ENCODE data around the gene MAPRE3. TPM values are rescaled to one million over a fixed set of nuclear protein-coding genes. Genes with fewer than 3 reads are reported as not detected.
A peak's percentile ranks its signal among the peaks of the same experiment; 100 is the strongest.
"Not testable (repeated sequence)": the region's sequence is repeated elsewhere in the genome, so short reads cannot be mapped to it uniquely, and the experiment has no call there.

The MAPRE3 gene
- 23.0 TPM for total RNA-seq
- long read RNA-seq, transcript MAPRE3-201 (7 exons, 1,892 nt) = major isoform, 15 of 32 reads
- long read RNA-seq, transcript MAPRE3-203 (7 exons, 1,801 nt) = minor isoform, 5 of 32 reads
- long read RNA-seq, partial matches to known transcripts = 7 of 32 reads
- long read RNA-seq, other reads (novel, unspliced or antisense) = 5 of 32 reads

DNA sequence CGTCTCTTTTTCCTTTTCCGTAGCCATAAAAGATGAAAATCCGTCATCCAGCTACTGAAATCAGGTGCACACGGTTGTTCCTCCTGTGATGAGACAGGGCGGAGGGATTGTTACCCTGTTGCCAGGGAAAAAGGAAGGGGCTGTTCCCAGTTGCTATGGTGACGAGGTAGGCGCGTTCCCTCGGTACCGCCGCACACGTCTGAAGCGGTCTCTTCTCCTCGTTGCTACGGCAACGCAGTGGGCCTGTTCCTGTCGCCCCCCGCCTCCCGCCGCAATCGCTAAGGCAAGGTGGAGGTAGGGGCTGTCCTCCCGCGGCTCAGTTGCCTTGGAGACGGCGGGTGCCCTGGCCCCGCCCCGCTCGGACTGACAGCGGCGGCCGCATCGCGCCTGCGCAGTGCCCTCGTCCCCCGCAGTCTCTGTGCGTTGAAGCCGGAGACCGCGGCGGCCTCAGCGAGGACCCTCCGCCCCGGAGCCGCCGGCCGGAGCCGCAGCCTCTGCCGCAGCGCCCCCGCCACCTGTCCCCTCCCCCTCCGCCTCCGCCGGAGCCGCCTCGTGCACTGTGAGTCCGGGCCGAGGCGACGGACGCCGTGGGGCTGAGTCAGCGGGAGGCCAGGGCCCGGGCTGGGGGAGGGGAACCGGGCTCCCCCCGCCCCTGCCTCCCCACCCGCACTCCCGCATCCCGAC lies at the start of gene MAPRE3:
Gene MAPRE3 (plus strand): TSS at position 394 of the 684 bp plus-strand sequence. CDS start 51,582 bp downstream, outside the sequence.
- TF ChIP-seq, protein P1, sequence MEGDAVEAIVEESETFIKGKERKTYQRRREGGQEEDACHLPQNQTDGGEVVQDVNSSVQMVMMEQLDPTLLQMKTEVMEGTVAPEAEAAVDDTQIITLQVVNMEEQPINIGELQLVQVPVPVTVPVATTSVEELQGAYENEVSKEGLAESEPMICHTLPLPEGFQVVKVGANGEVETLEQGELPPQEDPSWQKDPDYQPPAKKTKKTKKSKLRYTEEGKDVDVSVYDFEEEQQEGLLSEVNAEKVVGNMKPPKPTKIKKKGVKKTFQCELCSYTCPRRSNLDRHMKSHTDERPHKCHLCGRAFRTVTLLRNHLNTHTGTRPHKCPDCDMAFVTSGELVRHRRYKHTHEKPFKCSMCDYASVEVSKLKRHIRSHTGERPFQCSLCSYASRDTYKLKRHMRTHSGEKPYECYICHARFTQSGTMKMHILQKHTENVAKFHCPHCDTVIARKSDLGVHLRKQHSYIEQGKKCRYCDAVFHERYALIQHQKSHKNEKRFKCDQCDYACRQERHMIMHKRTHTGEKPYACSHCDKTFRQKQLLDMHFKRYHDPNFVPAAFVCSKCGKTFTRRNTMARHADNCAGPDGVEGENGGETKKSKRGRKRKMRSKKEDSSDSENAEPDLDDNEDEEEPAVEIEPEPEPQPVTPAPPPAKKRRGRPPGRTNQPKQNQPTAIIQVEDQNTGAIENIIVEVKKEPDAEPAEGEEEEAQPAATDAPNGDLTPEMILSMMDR (IDR thresholded peaks at IDR 0.05) = no peak
- Histone ChIP-seq H3K4me1 (peaks cover 14% of the 10 kb centered on the region), H3K4me3 (peak within 1 kb of the TSS; percentile 81), H3K27ac (peak within 1 kb of the TSS; percentile 65), H3K9me3 (no peaks in the 10 kb centered on the region), H3K36me3 (no peaks in the 10 kb centered on the region), H3K27me3 (no peaks in the 10 kb centered on the region)
- peak; percentile 96 for ATAC-seq
- intact Hi-C loops (cut with DNase I) = no loop called here
- peak; percentile 93 for DNase-seq

DNA sequence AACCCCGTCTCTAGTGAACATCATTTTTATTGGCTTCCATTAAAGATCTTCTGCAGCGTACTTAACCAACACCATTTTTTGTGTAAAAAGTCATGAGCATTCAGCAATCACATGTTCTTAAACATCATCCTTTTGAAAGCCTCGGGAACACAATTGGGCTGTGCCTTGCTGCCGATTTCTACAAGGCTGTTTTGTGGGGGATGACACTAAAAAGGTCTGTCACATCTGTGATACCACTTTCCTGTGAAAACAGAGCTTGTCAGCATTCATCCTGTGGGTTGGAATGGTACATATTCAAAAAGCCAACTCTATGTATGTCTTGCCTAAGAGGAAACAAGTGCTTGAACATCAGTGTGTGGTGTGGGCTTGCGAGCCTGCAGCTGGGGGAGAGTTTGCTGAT lies 49.1 kb upstream of the MAPRE3 start:
- no peak overlapping the region for H3K4me3 ChIP-seq
- TF ChIP-seq, protein P1 (IDR thresholded peaks at IDR 0.05) = no peak
- H3K4me1 ChIP-seq = no peaks in the 10 kb centered on the region
- no peaks in the 10 kb centered on the region for H3K36me3 ChIP-seq
- DNase-seq = no peak
- intact Hi-C loops (cut with DNase I) = no loop called here
- no peak overlapping the region for H3K27ac ChIP-seq
- H3K27me3 ChIP-seq = no peaks in the 10 kb centered on the region
- no peak for ATAC-seq
- no peaks in the 10 kb centered on the region for H3K9me3 ChIP-seq

DNA sequence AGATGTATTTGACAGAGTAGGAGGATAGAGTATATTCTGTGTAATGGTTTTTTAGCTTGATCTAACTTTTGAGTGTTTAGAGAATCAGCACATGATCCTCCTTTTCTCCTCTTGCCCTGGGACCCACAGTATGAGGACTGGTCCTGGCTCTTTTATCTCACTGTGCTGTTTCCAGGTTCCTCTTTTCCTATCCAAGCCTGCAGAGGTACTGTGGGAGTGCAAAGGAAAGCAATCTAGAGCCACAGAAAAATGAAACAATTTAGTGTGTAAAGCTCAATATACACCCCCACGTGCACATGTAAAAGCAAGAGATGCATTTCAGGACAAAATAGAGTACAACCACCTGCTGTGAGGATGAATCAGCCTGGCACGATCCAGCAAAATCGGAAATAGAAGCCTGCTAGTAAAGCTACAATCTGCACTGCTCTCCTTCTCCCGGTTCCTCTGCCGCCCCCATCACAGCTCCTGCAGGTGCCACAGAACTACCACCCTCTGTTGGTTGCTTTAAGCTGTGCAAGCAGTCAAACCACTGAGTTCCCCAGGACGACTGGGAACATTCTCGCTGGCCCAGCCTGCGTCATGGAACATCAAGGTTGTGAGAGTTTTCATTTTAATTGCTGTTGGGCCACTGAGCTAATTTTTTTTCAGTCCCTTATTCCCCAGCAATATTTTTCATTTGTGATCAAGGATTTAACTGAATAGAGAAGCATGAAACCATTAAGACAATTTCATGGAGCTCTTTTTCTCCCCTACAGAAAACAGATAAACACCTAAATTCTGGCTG lies 47.8 kb upstream of the MAPRE3 start:
- Histone ChIP-seq H3K27ac (no peak overlapping the region), H3K36me3 (no peaks in the 10 kb centered on the region), H3K4me1 (no peaks in the 10 kb centered on the region), H3K9me3 (no peaks in the 10 kb centered on the region), H3K4me3 (no peak overlapping the region), H3K27me3 (no peaks in the 10 kb centered on the region)
- TF ChIP-seq, protein P1 (IDR thresholded peaks at IDR 0.05) = peak; percentile 47
- ATAC-seq = peak; percentile 79
- no peak for DNase-seq
- intact Hi-C loops (cut with DNase I) = no loop called here

DNA sequence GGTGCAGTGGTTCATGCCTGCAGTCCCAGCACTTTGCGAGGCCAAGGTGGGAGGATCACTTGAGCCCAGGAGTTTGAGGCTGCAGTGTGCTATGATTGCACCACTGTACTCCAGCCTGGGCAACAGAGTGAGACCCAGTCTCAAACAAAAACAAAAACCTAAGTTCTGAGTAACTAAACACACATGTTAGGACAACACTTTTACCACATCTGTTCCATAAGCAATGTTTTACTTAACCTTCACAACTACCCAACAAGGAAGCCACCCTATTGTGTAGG lies 47.3 kb upstream of the MAPRE3 start:
- H3K4me3 ChIP-seq; ATAC-seq; H3K4me1 ChIP-seq; H3K27me3 ChIP-seq; H3K27ac ChIP-seq; DNase-seq; H3K9me3 ChIP-seq; H3K36me3 ChIP-seq; intact Hi-C loops (cut with DNase I): not testable (repeated sequence)

DNA sequence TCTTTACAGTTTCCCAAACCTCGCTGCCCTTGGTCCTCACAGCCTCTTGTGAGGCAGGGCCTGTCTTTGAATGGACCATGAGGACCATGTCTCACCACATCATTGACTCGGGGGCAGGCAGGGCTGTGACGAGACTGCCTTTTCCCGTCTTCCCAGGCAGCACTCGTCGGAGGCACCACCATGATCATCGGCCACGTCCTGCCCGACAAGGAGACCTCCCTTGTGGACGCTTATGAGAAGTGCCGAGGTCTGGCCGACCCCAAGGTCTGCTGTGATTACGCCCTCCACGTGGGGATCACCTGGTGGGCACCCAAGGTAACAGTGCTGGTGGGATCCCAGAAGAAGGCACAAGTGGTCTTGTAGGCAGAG lies 45.7 kb upstream of the MAPRE3 start:
- DNase-seq (no peak), ATAC-seq (no peak)
- intact Hi-C loops (cut with DNase I) = no loop called here
- Histone ChIP-seq H3K9me3 (no peaks in the 10 kb centered on the region), H3K27ac (no peak overlapping the region), H3K4me1 (no peaks in the 10 kb centered on the region), H3K36me3 (no peaks in the 10 kb centered on the region), H3K4me3 (no peak overlapping the region), H3K27me3 (peaks cover 6% of the 10 kb centered on the region)
- TF ChIP-seq, protein P1 (IDR thresholded peaks at IDR 0.05) = no peak

DNA sequence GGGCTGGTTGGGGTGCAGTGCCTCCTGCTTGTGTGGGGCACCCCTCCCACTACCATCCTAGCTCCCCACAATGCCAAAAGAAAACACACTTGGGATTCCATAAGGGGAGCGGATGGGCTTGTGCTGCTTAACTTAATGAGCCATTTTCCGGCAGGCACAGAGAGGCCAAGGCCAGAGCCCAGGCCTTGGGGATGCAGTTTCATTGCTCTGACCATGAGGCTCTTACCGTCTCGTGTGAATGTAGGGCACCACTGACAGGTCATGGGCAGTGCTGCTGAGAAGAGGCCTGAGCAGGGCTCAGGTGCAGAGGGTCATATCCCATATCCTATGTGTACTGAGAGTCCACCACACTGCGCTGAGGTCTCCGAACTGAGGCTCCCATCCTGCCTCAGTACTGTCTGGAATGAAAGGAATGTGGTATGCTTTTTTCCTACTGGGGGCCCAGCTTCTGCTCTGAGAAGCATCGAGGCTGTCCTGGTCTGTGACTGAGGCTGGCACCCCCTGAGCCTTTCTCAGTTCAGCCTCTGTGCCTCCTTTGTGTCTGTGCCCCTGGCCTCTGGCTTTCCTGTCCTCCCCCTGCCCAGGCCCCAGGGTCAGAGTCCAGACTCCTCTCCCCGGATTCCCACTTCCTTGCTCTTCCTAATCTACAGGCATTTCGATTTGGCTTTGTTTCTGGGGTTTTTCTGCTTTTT lies 45.2 kb upstream of the MAPRE3 start:
- TF ChIP-seq, protein P1 (IDR thresholded peaks at IDR 0.05) = no peak
- Histone ChIP-seq H3K27me3 (peaks cover 8% of the 10 kb centered on the region), H3K4me3 (no peak overlapping the region), H3K27ac (no peak overlapping the region), H3K36me3 (no peaks in the 10 kb centered on the region), H3K4me1 (no peaks in the 10 kb centered on the region), H3K9me3 (no peaks in the 10 kb centered on the region)
- DNase-seq (no peak), ATAC-seq (no peak)
- intact Hi-C loops (cut with DNase I) = no loop called here
